NB4 (cell line): Measurements from ENCODE around the gene CDC42BPA.
"Not testable (repeated sequence)": the region's sequence is repeated elsewhere in the genome, so short reads cannot be mapped to it uniquely, and the experiment has no call there.

ENCODE experiments used
- DNase-seq: peaks from one replicate; pipeline ENCODE4 v3.0.0; 2010; ENCODE audit warnings: low read depth
- H3K4me3 ChIP-seq: one replicate; pipeline ENCODE4 v1.5.1; 2011; ENCODE audit warnings: mild to moderate bottlenecking, low read depth, low read length, moderate library complexity
- MYC ChIP-seq: IDR thresholded peaks from 2 replicates; pipeline ENCODE4 v1.6.1; 2011; ENCODE audit warnings: low read depth, low read length
- POLR2A ChIP-seq: IDR thresholded peaks from 2 replicates; pipeline ENCODE4 v1.6.1; 2011; ENCODE audit warnings: mild to moderate bottlenecking; ENCODE audit not compliant: insufficient read length; ENCODE audit errors: extremely low read depth
- TF ChIP-seq, protein P1 (sequence below): IDR thresholded peaks from 2 replicates; pipeline ENCODE4 v1.6.1; 2011; ENCODE audit warnings: low read depth, low read length
- TF ChIP-seq, protein P2 (sequence below): IDR thresholded peaks from one replicate; pipeline ENCODE4 v1.5.1; 2012; ENCODE audit warnings: low read depth, low read length

The CDC42BPA gene

DNA sequence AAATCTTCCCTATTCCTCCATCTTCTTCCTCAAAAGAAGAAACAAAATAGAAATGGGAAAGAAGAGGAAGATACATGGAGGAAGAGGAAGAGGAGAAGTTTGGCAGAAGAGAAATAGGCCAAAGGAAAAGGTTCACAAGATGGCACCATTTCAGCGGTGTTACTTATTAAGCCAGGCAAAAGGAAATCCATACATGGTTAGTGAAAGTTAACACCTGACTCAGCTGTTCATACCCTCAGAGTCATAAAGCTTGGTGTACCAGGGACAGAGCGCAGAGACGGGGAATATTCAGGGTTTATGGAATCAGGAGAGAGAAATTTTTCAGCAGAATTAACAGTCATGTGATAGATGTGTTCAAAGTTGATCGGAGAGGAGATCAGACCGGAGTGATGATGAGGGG, 307.6 kb downstream of the CDC42BPA start:
- no peak for TF ChIP-seq POLR2A
- TF ChIP-seq, protein P1, sequence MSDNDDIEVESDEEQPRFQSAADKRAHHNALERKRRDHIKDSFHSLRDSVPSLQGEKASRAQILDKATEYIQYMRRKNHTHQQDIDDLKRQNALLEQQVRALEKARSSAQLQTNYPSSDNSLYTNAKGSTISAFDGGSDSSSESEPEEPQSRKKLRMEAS: no peak
- H3K4me3 ChIP-seq: no peak overlapping the region
- no peak for DNase-seq

DNA sequence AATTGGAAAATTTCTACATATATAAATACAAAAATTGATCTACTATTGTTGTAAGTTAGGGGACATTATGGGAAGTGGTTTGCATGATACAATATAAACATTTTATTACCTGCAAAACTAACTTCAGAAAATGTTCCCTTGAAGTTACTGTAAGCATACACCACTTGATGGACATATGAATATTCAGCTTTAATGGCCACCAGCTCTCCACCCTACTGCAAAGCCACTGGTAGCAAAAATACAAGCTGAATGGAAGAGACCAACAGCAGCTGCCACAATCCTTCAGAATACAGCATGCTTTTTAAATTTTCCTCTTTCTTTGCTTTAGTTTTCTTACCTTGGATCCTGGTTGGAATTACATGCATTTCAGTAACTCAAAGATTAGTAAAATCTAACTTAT, 308.4 kb downstream of the CDC42BPA start:
- TF ChIP-seq POLR2A: no peak
- TF ChIP-seq, protein P1: no peak
- TF ChIP-seq, protein P2, sequence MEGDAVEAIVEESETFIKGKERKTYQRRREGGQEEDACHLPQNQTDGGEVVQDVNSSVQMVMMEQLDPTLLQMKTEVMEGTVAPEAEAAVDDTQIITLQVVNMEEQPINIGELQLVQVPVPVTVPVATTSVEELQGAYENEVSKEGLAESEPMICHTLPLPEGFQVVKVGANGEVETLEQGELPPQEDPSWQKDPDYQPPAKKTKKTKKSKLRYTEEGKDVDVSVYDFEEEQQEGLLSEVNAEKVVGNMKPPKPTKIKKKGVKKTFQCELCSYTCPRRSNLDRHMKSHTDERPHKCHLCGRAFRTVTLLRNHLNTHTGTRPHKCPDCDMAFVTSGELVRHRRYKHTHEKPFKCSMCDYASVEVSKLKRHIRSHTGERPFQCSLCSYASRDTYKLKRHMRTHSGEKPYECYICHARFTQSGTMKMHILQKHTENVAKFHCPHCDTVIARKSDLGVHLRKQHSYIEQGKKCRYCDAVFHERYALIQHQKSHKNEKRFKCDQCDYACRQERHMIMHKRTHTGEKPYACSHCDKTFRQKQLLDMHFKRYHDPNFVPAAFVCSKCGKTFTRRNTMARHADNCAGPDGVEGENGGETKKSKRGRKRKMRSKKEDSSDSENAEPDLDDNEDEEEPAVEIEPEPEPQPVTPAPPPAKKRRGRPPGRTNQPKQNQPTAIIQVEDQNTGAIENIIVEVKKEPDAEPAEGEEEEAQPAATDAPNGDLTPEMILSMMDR: no peak
- TF ChIP-seq MYC: no peak
- DNase-seq: no peak
- H3K4me3 ChIP-seq: no peak overlapping the region

DNA sequence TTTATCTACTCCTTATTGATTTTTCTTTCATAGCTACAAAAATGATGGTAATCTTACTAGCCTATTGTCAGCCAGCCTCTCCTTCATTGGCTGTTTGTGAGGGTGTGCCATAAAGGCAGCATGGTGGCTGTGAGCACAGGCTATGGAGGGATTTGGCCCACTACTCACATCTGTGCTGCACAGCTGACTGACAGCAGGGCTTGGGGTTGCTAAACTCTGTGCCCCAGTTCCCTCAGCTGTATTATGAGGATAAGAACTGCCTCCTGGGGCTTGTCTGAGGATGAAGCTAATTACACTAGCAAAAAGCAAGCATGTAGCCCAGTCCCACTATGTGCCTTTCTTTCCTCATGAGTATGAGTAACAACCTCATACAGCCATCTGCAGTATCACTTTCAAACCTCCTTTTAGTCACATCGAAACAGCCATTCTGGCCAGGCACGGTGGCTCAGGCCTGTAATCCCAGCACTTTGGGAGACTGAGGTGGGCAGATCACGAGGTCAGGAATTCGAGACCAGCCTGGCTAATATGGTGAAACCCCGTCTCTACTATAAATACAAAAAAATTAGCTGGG, 312.0 kb downstream of the CDC42BPA start:
- TF ChIP-seq, protein P1: no peak
- TF ChIP-seq MYC (no peak), POLR2A (no peak)
- TF ChIP-seq, protein P2: no peak
- DNase-seq: no peak
- no peak overlapping the region for H3K4me3 ChIP-seq

DNA sequence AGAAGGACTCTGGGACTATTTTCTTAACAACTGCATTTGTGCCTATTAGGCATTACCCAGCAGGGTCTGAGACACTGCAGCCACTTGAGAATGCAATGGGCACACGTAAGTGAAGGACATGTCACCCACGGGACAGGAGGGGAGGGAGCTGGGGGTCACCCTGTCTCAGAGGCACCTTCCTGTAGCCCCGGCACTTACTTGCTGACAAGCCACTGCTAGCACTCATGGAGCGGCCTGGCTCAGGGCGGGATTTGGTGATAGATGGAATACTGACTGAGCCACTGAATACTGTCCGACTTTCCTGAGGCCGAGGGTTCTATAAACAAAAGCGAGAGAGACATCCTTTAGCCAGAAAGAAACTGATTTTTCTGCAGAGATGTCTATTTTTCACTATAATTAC, 313.5 kb downstream of the CDC42BPA start:
- H3K4me3 ChIP-seq: no peak overlapping the region
- DNase-seq: no peak
- TF ChIP-seq MYC: no peak
- TF ChIP-seq POLR2A: no peak
- TF ChIP-seq, protein P2: no peak
- TF ChIP-seq, protein P1: no peak

DNA sequence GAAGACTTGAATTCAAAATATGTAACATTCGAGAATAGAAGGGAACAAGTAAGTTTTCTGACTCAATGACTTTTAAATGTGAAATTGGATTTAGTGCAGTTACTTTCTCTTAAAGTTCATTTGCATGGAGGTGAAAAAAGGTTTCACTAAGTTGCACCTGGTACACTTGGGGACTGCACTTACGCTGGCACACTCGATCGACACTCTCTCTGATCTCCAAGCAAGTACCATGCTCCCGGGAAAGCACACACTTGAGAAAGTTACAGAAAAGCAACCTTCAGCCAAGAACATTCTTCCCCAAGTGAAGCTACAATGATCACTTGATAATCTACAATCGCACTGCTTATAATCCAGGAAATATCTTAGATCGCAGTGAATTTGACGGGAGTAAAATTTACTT, 315.1 kb downstream of the CDC42BPA start:
- H3K4me3 ChIP-seq: no peak overlapping the region
- no peak for DNase-seq
- TF ChIP-seq, protein P2: no peak
- TF ChIP-seq, protein P1: no peak
- TF ChIP-seq MYC: no peak
- no peak for TF ChIP-seq POLR2A

DNA sequence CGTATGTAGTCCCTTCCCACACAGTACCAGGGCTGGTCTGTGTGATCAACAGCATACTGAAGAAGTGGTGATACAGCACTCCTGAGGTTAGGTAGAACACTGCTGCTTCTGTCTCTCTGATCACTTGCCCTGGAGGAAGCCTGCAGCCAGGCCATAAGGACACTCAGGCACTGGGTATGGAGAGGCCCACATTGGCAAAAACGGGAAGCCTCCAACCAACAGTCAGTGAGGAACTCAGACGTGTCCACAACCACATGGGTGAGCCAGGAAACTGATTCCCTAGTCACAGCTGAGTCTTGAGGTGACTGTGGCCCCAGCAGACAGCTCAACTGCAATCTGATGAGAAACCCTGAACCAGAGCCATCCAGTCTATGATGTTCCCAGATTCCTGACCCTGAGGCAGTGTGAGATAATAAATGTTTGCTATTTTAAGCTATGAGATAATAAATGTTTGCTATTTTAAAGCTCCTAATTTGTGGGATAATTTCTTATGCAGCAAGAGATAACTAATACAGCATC, 315.7 kb downstream of the CDC42BPA start:
- no peak for DNase-seq
- no peak for TF ChIP-seq POLR2A
- TF ChIP-seq, protein P2: no peak
- TF ChIP-seq, protein P1: no peak
- TF ChIP-seq MYC: no peak
- H3K4me3 ChIP-seq: no peak overlapping the region

DNA sequence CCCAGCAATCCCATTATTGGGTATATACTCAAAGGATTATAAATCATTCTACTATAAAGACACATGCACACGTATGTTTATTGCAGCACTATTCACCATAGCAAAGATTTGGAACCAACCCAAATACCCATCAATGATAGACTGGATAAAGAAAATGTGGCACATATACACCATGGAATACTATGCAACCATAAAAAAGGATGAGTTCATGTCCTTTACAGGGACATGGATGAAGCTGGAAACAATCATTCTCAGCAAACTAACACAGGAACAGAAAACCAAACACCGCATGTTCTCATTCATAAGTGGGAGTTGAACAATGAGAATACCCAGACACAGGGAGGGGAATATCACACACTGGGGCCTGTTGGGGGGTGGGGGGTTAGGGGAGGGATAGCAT, 318.7 kb downstream of the CDC42BPA start:
- not testable (repeated sequence) for DNase-seq, H3K4me3 ChIP-seq
